ENCODE data around the gene CLCA1.

DNA sequence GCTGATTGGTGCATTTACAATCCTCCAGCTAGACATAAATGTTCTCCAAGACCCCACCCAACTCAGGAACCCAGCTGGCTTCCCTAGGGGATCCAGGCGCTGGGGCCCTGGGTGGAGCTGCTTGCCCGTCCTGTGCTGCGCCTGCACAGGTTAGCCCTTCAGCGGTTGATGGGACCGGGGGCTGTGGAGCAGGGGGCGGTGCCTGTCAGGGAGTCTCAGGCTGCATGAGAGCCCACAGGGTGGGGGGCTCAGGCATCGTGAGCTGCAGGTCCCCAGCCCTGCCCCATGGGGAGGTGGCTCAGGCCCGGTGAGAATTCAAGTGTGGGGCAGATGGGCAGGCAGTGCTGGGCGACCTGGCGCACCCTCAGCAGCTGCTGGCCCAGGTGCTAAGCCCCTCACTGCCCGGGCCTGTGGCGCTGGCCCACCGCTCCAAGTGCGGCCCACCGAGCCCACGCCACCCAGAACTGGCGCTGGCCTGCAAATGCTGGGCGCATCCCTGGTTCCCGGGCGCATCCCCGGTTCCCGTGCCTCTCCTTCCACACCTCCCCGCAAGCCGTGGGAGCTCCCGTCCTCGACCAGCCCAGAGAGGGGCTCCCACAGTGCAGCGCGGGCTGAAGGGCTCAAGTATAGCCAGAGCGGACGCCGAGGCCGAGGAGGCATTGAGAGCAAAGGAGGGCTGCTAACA lies 55.1 kb downstream of the CLCA1 start:
- TF ChIP-seq, protein P1, sequence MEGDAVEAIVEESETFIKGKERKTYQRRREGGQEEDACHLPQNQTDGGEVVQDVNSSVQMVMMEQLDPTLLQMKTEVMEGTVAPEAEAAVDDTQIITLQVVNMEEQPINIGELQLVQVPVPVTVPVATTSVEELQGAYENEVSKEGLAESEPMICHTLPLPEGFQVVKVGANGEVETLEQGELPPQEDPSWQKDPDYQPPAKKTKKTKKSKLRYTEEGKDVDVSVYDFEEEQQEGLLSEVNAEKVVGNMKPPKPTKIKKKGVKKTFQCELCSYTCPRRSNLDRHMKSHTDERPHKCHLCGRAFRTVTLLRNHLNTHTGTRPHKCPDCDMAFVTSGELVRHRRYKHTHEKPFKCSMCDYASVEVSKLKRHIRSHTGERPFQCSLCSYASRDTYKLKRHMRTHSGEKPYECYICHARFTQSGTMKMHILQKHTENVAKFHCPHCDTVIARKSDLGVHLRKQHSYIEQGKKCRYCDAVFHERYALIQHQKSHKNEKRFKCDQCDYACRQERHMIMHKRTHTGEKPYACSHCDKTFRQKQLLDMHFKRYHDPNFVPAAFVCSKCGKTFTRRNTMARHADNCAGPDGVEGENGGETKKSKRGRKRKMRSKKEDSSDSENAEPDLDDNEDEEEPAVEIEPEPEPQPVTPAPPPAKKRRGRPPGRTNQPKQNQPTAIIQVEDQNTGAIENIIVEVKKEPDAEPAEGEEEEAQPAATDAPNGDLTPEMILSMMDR (IDR thresholded peaks at IDR 0.05): no peak
- TF ChIP-seq POLR2AphosphoS5 (IDR thresholded peaks at IDR 0.05; ENCODE audit: insufficient read depth in 1 of 2, low read depth in 1 of 2): no peak
- no peak for TF ChIP-seq POLR2A (IDR thresholded peaks at IDR 0.05)

Data from vagina (tissue), 2 donors.